OCI-LY3 (cell line): Measurements from ENCODE around the gene ERCC5.

ENCODE experiments used
- H2AFZ ChIP-seq: fragments of 200-600, 300-600 bp; shearing (Covaris generic); 2 replicates; pipeline ENCODE4 v1.6.0; 2014; ENCODE audit warnings: antibody characterized with exemption, low read depth, low read length
- H3K27ac ChIP-seq: fragments of 200-600, 300-600 bp; sonication (generic); 2 replicates; pipeline ENCODE4 v1.5.1; 2014; ENCODE audit warnings: mild to moderate bottlenecking, low read length, moderate library complexity, mixed read lengths
- H3K27me3 ChIP-seq: fragments of 200-600, 300-600 bp; sonication (generic); 2 replicates; pipeline ENCODE4 v1.6.1; 2014; ENCODE audit warnings: low read depth, low read length, mixed read lengths
- H3K36me3 ChIP-seq: fragments of 200-600, 300-600 bp; sonication (generic); replicated peaks from 2 replicates; pipeline ENCODE3; 2014; ENCODE audit warnings: low read depth, low read length, mixed read lengths
- H3K4me1 ChIP-seq: fragments of 300-600, 200-600 bp; sonication (generic); 2 replicates; pipeline ENCODE4 v1.6.1; 2014; ENCODE audit warnings: low read length, mixed read lengths
- H3K4me2 ChIP-seq: fragments of 200-600, 300-600 bp; sonication (generic); 2 replicates; pipeline ENCODE4 v1.6.1; 2014; ENCODE audit warnings: low read length, mixed read lengths
- H3K4me3 ChIP-seq: fragments of 300-600, 200-600 bp; sonication (generic); 2 replicates; pipeline ENCODE4 v1.5.1; 2014; ENCODE audit warnings: antibody characterized with exemption, mild to moderate bottlenecking, low read length, moderate library complexity
- H3K79me2 ChIP-seq: fragments of 300-600, 200-600 bp; shearing (Covaris generic); 2 replicates; pipeline ENCODE4 v1.6.1; 2014; ENCODE audit warnings: mild to moderate bottlenecking, low read length, mixed read lengths
- H3K9ac ChIP-seq: fragments of 300-600, 200-600 bp; shearing (Covaris generic); 2 replicates; pipeline ENCODE4 v1.6.0; 2014; ENCODE audit warnings: mild to moderate bottlenecking, low read length, moderate library complexity
- H3K9me3 ChIP-seq: fragments of 200-600, 300-600 bp; shearing (Covaris generic); 2 replicates; pipeline ENCODE4 v1.6.1; 2014; ENCODE audit warnings: low read length, mixed read lengths; ENCODE audit not compliant: insufficient read depth
- H4K20me1 ChIP-seq: fragments of 200-600, 300-600 bp; sonication (generic); 2 replicates; pipeline ENCODE4 v1.6.1; 2016; ENCODE audit warnings: low read length, mixed read lengths; ENCODE audit not compliant: insufficient read depth
- CTCF ChIP-seq: fragments of 200-600, 300-600 bp; sonication (generic); IDR thresholded peaks from 2 replicates; pipeline ENCODE4 v1.5.1; 2014; ENCODE audit warnings: antibody characterized with exemption, low read length, low read depth
- EZH2phosphoT487 ChIP-seq: fragments of 200-600 bp; shearing (Covaris generic); IDR thresholded peaks from 2 replicates; pipeline ENCODE4 v1.6.1; 2018; ENCODE audit warnings: antibody characterized with exemption, mixed run types, low read depth

ERCC5 gene

GRCh38 chr13:102911336-102911735 is 65.5 kb downstream of the ERCC5 start:
- H3K27me3 ChIP-seq, result no peaks in the 10 kb centered on the region
- H3K27ac ChIP-seq, result no peak overlapping the region
- H3K9me3 ChIP-seq, result no peaks in the 10 kb centered on the region

GRCh38 chr13:102912599-102912998 is 66.8 kb downstream of the ERCC5 start:
- Histone ChIP-seq H4K20me1 (no peaks in the 10 kb centered on the region), H3K9me3 (no peaks in the 10 kb centered on the region), H3K4me2 (no peak overlapping the region), H3K27me3 (no peaks in the 10 kb centered on the region), H3K4me3 (no peak overlapping the region), H3K36me3 (no peaks in the 10 kb centered on the region), H3K79me2 (no peaks in the 10 kb centered on the region), H3K4me1 (0 out of 2 replicates have a peak, but pooled peaks cover 1% of the 10 kb centered on the region), H3K27ac (no peak overlapping the region), H2AFZ (no peak overlapping the region), H3K9ac (no peak overlapping the region)
- TF ChIP-seq CTCF, result no peak
- no peak for TF ChIP-seq EZH2phosphoT487

More at GRCh38 chr13:102911336-102911735, 65.5 kb downstream of the ERCC5 start:
- no peaks in the 10 kb centered on the region for H3K36me3 ChIP-seq
- no peak overlapping the region for H3K4me3 ChIP-seq
- H3K9ac ChIP-seq, result no peak overlapping the region
- no peaks in the 10 kb centered on the region for H3K79me2 ChIP-seq
- TF ChIP-seq EZH2phosphoT487 (no peak), CTCF (no peak)
- H3K4me2 ChIP-seq, result no peak overlapping the region
- no peak overlapping the region for H2AFZ ChIP-seq
- 0 out of 2 replicates have a peak, but pooled peaks cover 6% of the 10 kb centered on the region for H3K4me1 ChIP-seq
- H4K20me1 ChIP-seq, result no peaks in the 10 kb centered on the region

- Histone ChIP-seq H3K9ac (no peak overlapping the region), H3K27me3 (no peaks in the 10 kb centered on the region), H2AFZ (no peak overlapping the region), H3K9me3 (no peaks in the 10 kb centered on the region), H3K27ac (no peak overlapping the region), H3K36me3 (no peaks in the 10 kb centered on the region), H3K79me2 (no peaks in the 10 kb centered on the region), H4K20me1 (no peaks in the 10 kb centered on the region), H3K4me1 (no peaks in the 10 kb centered on the region), H3K4me3 (no peak overlapping the region), H3K4me2 (no peak overlapping the region)
- no peak for TF ChIP-seq EZH2phosphoT487
- no peak for TF ChIP-seq CTCF
Measured at GRCh38 chr13:102913914-102914313, 68.1 kb downstream of the ERCC5 start.

- Histone ChIP-seq H3K4me3 (no peak overlapping the region), H4K20me1 (no peaks in the 10 kb centered on the region), H3K79me2 (no peaks in the 10 kb centered on the region), H3K4me1 (no peaks in the 10 kb centered on the region), H2AFZ (no peak overlapping the region), H3K4me2 (no peak overlapping the region), H3K36me3 (no peaks in the 10 kb centered on the region), H3K9me3 (no peaks in the 10 kb centered on the region), H3K27me3 (no peaks in the 10 kb centered on the region), H3K27ac (no peak overlapping the region), H3K9ac (no peak overlapping the region)
- TF ChIP-seq CTCF (no peak), EZH2phosphoT487 (no peak)
Measured at GRCh38 chr13:102914339-102914930, 68.6 kb downstream of the ERCC5 start.
